HG03196 (cell line): Measurements from ENCODE around the gene ZNF219.

Experiments
- ATAC-seq: cut with Tn5 transposase; IDR thresholded peaks from one replicate; pipeline ENCODE4 v1.9.1; 2021; ENCODE audit not compliant: unreplicated experiment

Gene ZNF219

DNA sequence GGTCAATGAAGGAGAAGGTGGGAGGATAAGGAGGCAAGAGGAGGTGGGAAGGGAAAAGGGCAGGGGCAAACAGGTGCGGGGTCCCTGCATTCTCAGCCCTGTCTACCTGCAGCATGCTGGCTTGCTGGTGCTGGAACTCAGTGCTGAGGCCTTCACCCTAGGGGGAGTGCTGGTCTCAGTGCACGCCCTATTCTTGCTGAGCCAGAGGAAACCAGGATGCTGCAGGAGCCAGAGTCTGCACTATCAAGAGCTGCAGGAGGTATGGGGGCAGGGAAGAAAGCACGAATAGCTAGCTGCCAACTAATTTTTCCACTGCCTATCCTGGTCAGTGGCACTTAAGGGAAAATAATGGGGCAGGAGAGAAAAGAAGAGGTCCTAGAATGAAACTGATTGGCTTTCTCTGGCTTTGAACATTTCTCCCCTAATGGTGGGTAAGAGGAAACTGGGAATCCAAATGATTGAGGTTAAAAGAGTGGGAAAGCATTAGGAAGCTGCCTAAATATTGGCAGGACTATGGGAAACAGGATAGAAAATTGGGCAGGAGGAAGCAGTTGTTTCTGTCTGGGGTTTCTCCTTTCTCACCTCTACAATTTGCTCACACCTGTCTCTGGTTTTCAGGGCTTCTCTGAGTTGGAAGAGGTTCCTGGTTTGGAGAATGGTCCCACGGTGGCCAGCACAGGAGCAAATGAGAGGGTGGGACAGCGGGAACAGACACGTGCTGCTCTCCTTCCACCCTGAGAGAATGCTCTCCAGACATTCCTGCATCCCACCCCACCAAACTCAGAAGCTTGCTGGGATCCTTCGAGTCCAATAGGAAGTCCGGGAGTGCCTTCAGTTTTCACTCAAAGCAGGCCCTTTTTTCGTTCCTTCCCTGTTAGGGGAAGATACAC lies 4.3 kb upstream of the ZNF219 start:
- no peak for ATAC-seq

DNA sequence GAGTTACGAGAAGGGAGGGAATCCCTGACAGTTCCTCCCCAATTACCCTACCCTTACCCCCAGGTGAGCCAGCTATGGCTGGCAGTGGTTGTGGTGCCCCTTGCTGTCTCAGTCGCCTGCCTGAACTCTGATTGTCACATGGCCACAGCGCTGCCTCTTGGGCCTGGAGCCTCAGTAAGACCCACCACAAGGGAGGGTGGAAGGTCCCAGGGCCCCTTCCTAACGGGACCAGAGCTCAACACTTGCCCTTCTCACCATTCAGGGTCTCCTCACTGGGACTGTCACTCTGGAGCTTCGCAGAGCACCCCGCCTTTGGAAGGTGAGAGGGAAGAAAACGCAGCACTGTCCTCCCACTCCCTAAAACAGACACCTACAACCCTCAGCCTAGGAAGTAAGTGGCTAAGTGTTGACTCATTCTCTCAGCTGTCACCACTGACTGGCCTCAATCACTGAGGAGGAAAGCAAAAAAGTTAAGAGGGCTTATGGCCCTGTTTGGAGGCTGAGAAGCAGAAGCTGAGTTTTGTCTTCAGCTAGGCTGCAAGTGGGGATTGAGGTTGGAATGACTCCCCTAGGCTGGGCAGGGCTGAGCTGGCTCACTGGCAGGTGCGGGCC lies 3.5 kb upstream of the ZNF219 start:
- no peak for ATAC-seq

DNA sequence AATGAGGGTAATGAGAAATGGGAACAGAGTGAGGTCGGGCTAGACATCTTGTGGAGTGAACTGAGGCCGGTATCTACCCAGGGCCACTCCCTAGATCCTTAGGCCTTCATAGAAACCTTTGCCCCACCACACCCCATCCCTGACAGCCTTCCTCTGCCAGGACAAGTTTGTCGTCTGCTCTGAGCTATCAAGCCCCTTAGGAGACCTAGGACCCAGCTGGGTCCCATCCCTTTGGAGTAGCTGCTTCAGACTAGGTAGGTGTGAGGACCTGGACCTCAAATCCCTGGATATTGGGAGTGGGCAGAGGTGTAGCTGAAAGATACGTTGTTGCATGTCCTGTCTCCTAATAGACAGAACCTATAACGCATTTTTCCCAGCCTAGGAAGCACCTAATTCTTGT lies 2.5 kb upstream of the ZNF219 start, which contains the start of gene TMEM253:
Gene TMEM253 (plus strand): TSS at position 136 of the 400 bp plus-strand sequence. CDS start 278 bp downstream, outside the sequence.
- no peak for ATAC-seq

DNA sequence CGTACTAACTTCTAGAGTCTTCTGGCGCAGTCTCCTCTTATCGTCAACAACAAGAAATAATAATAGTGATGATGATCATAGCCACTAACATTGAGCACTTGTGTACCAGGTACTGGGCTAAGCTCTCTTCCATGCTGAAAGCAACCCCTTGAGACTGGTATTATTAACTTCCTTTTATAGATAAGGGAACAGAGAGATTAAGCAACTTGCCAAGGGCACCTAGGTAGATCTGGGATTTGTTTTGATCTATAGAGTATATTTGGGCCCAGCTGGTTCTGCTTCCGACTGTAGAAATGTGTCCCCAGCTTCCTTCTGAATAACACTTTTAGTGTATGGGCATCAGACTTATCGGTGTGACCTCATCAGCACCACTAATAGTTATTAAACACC lies 1.1 kb upstream of the ZNF219 start:
- no peak for ATAC-seq

DNA sequence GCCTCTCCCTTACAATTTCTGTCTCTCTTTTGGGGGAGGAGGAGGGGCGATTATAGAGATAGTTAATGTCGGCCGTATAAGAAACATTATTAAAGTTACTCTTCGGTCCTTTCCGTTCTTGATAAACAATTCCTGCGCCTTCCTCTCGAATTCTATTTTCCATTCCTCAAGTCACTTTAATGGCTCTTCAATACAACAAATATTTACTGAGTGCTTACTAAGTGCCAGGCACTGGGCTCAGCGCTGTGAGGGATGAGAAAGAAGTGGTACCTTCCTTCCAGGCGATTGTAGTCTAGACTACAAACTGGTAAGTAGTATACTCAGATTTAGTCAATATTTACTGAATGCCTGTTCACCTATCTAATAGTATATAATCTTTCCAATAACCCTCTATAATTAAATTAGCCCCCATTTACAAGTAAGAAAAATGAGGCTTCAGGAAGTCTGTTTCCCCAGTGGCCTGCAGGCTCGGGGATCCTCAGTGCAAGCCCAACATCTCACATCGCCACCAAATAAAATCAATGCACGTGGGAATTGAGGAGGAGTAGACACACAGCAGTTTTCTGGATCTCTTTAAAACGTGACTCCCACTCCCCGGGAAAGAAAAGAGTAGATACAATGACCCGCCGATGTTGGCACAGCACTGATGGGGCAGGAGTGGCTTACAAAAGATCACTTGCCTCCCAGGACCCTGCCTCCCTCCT lies 589 bp upstream of the ZNF219 start:
- no peak for ATAC-seq

DNA sequence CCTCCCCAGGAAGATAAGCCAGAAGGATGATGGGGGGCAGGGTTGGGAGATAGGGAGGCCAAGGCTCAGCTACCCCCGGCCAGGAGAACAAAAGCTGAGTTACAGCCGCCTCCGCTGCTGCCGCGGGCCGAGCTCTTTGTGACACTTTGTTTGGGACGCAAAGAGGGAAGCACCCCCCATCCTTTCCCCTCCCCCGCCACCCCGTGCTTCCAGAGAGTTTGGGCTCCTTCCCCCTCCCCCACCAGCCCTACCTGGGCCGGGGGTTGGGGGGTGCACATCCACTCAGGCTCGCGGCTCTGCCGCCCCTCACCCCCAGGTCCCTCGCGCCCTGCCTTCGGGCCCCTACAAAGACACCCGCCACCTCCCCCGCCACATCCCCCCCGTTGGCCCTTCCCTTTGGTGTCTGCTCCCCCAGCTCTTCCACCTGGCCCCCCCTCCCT lies 799 bp downstream of the ZNF219 start:
- ATAC-seq: no peak

DNA sequence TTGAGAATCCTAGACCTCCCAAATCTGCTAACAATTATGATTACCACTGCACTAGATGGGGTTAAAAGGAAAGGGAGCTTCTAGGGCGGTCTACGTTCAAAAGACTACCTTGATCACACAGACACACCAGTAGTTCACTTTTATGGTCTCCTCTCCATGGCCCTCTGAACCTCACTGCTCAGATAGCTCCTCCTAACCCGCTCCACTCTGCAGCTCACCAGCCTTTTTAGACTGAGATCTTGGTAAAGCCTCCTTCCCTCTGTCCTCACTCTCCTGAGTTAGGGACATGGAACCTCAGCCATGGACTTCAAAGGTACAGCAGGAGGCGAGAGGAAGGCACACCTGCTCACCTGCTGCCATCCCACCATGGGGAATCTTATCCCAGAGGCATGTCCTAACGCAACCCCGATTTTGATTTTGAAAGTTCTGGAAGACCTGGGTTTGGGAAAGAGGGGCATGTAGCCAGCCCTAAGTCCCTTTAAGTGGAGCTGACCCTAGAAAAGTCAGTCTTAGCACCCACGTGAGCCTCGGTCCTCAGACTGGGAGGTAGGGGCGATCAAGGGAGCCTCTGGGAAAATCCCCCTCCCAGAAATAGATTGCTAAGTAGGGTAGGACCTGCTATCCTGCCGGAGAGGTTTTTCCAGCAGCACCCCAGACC lies 1.3 kb downstream of the ZNF219 start:
- ATAC-seq: no peak

DNA sequence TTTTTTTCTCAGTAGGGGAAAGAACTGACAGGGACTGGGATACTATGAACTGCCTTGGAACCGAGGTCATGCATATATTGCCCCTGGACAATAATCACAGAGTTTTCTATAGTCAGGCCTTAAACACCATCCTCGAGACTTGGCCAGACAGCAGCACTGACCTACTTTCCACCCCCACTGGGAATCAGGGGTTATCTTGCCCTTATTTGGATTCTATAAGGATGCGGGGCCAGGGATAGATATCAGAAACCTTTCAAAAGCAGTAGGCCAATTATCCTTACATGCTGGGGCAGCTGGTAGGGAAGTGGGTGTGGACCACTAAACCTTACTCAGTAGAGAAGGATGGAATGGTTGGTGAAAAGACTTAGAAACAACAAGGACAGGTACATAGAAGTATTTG lies 2.0 kb downstream of the ZNF219 start:
- ATAC-seq: no peak

DNA sequence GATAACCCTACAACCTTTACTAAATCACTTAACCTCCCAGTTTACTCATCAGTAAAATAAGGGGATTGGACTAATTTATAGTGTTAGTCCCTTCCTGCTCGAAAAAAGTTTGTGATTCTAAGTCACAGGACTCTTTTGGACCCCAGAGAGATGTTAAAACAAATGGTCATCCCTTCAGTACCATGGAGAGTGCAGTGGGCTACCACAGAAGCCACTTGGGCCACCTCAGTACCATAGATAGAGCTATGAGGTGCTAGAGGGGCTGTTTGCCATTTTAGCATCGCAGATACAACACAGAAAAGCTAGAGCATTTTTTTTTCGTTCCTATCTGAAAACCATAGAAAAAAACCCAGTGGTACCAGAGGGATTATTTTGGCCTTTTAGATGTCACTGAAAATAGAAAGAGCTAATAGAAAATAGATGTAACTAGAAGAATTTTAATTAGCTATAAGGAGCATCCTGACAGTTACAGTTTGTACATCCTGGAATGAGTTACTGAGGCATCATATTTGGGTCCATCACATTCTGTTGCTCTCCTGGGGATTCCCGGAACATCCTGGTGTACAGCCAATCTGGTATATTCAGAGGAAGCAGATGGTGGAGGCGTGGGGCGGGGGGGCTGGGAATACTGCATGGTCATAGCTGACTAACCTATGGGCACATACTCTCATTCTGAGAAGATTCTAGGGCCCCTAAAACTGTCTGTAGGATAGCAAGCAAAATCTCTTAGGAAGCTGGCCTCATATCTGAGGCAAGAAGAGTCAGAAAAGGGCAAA lies 2.8 kb downstream of the ZNF219 start:
- ATAC-seq: no peak

DNA sequence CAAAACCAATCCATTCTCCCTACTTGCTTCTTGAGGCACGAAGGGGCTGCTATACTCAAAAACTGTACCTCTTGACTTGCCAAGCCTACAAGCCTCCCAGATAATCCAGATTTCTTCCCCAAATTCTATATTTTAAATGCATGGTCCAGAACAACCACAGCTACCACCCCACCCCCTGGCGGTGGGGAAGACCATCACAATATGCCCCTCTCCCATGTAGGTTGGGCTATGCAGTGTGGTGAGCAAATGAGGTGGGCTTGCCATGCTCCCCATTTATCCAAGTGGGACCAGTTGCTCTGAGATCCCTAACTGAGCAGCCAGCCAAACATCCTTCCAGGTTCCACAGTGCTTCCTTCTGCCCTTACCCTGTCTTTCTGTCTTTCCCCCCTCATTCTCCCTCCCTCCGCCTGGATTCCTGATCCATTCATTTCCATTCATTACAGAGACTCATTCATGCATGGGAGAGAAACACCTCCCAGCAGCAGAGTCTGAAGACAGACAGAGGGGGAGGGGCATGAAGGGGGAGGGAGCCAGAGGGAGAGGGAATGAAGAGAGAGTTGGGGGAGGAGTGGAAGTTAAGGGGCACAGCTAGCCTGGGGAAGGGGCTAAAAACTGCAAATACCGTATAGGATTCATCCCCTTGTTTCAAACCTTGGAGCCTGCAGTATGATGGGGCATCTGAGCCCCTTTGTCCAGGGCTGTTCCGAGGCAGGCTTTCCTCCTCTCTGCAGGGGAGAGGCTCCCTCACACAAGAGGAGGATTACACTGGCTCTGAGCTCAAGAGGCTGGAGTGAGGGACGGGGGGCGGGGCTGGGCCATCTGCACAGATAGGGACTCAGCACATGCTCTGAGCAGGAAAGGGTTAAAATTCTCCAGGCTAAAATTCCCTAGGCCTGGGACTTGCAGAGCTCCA lies 4.4 kb downstream of the ZNF219 start:
- no peak for ATAC-seq

DNA sequence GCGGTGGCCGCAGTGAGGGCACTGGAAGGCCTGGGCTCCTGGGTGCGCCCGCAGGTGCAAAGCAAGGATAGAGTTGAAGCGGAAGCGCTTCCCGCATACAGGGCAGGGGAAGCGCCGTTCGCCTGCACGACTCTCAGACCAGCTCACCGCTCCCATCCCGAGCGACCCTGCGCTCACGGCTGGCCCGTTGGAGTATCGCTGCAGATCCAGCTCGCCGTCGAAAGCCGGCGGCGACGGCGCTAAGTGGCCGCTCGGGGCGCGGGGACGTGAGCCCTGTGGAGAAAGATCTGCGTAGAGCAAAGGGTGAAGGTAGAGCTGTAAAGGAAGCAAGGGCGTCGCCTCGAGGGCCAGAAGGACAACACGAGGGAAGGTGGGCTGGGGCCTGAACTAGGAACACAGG lies 5.4 kb downstream of the ZNF219 start:
- no peak for ATAC-seq

DNA sequence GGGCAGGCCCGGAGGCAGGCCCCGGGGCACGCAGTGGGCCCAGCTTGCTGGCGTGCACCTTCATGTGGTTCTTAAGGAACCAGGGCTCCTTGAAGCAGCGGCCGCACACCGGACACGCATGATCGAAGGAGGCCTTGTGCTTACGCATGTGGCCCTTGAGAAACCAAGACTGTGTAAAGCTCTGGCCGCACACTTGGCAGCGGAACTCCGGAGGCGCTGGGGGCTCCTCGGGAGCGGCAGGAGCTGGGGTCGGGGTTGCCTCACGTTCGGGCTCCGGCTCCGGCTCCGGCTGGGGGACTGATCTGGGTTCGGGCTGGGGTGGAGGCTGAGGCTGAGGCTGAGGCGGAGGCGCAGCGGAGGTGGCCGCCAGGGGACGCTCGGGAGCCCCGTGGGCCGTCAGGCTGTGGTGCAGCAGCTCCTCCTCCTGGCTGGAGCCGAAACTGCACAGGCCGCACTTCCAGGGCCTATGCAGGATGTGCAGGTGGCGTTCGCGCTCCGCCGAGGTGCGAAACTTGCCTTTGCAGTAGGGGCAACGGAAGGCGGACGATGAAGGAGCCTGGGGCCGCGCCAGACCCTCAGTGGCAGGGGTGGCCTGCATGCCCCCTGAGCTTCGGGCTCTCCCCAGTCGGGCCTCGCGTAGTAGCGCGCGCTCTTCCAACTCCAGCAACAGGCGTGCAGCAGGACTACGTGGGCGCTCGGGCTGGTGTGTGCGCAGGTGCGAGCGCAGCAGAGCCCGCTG lies 6.0 kb downstream of the ZNF219 start:
- no peak for ATAC-seq

DNA sequence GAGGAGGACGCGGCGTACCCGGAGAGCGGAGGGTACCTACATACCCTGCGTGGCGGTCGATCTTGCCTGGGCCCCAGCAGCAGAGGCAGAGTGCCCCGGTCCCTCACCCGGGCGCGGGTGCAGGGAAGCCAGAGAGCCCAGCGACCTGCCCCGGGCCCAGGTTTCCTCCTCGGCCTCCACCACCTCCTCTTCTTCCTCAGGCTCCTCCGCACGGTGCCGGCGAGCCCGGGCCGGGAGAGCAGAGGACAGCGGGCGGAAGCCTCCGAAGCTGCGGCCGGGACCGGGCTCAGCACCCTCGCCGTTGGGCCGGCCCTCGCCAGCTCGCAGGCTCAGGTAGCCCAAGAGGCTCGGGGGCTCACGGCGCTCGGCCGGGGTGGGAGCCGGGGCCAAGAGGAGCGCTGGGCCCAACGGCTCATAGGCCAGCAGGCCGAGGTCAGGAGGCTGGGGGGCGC lies 6.6 kb downstream of the ZNF219 start:
- no peak for ATAC-seq

DNA sequence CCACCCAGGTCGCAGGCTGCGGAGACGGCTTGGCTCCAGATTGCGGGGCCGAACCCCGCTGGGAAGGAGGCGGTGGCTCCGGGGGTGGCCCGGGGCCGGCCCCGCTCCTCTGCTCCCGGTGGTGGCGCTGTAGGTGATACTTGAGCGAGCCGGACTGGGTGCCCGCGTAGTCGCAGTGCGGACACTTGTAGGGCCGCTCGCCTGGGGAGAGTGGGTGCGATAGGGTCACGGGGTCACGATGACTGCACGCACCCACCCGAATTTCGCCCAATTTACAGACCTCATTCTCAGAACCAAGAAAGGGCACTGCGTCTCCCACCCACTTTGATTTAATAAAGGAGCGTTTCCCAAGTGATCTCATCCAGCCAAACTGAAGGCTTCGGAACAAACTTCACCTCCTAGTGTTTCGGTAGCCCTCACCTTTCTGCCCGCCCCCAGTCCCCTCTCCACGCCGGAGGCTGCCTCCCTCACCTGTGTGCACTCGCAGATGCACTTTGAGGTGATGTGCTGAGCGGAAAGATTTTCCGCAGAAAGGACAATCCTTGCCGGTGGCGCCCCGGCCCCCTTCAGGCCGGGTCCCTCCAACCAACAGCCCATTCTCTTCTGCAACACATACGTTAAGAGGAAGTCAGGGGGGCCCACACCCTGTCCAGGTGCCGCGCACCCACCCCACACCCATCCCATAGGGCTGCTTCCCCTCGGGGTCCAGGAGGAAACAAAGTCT lies 7.4 kb downstream of the ZNF219 start:
- ATAC-seq: no peak

DNA sequence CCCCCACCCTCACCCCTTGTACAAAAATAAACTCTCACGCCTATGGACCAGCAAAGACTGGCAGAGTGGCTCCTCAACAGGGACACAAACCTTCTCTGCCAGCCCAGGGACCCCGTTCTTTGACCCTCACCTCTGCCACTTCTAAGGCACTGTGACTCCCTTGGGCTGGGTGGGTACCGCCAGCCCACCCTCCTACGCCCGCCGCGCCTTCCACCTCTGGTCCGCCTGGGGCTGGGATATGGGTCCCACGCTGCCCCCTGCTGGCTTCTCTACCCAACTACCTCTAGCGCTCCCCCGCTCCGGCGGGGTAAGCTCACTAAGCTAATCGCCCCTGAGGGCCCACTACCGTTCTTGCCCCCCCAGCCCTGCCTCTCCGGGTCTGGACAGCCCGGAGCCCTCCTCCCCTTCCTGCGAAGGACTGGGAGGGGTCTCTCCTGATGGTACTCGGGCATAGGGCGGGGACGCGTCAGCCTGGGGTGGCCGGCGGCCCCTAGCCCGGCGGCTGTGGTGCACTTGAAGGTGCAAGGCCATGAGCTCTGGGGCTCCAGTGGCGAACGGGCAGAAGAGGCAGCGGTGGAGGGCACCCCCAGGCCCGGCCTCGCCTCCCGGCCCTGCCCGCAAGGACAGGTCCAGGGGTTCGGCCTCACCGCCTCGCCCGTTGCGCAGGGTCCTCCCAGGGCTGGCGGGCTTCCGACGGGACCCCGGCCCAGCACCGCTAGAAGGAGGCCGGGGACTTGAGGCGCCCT lies 8.1 kb downstream of the ZNF219 start:
- no peak for ATAC-seq

DNA sequence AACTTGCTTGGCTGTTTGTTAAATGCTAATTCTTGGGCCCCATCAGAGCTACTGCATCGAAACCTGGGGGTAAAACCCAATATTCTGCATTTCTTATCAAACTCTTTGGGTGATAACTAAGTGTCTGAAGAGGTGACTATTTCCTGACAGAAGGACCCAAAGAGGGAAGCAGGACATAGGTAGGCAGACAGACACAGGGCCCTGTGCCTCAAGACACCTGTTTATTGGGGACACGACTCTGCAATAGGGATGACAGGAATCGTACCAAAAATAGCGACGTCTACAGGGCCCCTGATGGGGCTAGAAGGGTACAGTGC lies 8.6 kb downstream of the ZNF219 start:
- ATAC-seq: no peak

DNA sequence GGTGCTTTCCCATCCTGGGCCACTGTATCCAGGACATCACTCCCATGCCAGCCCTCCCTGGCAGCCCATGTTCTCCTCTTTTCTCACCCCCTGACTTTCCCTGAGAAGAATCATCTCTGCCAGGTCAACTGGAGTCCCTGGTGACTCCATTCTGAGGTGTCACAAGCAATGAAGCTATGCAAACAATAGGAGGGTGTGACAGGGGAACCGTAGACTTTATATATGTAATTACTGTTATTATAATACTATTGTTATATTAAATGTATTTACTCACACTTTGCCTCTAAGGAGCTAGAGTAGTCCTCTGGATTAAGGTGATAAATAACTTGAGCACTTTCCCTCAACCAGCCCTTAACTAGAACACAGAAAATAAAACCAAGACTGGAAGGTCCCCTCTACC lies 9.2 kb downstream of the ZNF219 start:
- no peak for ATAC-seq

DNA sequence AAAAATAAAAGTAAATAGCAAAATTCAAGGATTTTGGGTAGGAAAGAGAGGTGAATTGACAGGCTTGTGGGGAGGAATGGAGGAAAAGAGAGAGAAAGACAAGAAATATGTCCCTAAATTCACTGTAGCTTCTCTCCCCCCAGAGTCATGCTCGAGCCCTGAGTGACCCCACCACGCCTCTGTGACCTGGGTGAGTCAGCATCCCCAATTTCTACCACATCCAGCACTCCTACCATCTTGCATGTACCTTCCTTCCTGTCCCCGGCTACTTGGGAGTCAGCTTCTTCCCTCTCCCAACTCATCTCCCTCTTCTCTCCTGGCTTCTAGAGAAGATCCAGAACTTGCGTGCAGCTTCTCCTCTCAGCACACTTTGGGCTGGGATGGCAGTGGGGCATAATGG lies 9.8 kb downstream of the ZNF219 start:
- no peak for ATAC-seq
